GM12874 (cell line): ENCODE results near the gene PLEKHF1.

Source experiments
- TF ChIP-seq, protein P1 (sequence below): IDR thresholded peaks from 2 replicates; pipeline ENCODE4 v1.5.1; 2011; ENCODE audit warnings: low read depth, mild to moderate bottlenecking, control low read depth, low read length, moderate library complexity; ENCODE audit not compliant: insufficient read depth

Gene PLEKHF1

DNA sequence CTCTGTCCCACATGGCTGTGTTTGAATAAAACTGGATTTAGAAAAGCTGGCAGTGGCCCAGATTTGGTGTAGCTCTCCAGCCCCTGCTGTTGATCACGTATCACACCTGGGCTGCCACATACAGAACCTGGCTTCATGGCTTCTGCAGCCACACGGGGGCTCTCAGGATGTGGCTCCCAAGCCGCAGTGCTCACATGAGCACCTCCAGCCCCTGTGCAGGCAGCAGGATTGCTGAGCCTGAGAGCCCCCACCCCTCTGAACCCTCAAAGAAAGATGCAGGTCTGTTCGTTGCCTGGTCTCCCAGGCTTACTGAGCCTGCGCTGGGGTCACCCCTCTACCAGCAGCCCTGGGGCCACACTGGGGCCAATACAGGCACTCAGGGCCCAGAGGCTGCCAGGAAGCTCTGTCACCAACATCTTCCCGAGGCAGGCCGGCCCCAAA, 2.7 kb downstream of the PLEKHF1 start:
- TF ChIP-seq, protein P1, sequence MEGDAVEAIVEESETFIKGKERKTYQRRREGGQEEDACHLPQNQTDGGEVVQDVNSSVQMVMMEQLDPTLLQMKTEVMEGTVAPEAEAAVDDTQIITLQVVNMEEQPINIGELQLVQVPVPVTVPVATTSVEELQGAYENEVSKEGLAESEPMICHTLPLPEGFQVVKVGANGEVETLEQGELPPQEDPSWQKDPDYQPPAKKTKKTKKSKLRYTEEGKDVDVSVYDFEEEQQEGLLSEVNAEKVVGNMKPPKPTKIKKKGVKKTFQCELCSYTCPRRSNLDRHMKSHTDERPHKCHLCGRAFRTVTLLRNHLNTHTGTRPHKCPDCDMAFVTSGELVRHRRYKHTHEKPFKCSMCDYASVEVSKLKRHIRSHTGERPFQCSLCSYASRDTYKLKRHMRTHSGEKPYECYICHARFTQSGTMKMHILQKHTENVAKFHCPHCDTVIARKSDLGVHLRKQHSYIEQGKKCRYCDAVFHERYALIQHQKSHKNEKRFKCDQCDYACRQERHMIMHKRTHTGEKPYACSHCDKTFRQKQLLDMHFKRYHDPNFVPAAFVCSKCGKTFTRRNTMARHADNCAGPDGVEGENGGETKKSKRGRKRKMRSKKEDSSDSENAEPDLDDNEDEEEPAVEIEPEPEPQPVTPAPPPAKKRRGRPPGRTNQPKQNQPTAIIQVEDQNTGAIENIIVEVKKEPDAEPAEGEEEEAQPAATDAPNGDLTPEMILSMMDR = peak; percentile 37

DNA sequence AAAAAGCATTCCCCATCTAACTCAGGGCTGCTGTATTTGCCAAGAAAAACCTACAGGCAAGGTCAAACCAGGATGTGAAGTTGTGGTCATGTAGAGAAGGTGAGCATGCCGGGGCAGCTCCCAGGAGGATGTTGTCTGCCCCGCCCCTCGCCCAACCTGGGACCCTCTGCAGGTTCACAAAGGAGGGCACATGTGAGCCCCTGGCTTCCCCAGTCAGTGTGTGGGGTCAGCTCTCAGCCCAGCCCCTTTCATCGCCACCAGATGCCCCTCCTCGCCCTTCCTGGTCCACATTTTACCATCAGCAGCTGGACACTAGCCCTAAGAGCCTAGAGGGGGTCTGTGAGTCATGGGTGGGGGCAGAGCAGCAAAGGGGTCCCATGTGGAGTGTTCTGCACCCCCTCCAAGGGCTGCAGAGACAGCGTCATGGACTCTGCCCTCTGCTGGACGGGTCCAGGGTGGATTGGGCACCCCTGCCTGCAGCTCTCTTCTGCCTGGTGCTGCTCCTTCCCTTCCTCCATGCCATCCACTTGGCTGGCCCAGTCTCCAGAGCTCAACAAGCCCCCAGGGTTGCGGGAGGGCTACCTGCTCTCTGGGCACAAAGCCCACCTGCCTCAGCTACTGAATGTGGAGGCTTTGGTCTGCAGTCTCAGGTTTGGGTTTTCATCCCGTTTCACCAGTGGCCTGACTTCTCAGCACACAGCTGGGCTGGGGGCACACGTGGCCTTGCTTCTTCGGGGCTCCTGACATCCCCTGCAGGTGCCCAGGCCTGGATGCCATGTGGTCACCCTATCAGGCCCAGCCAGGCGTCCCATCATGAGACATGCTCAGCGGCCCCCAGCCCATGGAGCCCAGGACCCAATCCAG, 3.7 kb downstream of the PLEKHF1 start:
- TF ChIP-seq, protein P1 = peak; percentile 41

DNA sequence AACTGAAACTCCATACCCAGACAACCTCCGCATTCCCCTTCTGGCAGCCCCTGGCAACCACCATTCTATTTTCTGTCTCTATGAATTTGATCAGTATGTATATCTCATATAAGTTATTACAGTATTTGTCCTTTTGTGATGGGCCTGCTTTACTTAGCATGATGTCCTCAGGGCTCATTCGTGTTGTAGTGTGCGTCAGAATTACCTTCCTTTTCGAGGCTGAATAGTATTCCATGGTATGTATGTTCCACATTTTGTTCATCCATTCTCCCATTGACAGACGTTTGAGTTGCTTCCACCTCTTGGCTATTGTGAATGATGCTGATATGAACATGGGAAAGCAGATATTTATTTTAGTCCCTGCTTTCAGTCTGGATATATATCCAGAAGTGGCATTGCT, 5.0 kb downstream of the PLEKHF1 start:
- TF ChIP-seq, protein P1 = no peak

DNA sequence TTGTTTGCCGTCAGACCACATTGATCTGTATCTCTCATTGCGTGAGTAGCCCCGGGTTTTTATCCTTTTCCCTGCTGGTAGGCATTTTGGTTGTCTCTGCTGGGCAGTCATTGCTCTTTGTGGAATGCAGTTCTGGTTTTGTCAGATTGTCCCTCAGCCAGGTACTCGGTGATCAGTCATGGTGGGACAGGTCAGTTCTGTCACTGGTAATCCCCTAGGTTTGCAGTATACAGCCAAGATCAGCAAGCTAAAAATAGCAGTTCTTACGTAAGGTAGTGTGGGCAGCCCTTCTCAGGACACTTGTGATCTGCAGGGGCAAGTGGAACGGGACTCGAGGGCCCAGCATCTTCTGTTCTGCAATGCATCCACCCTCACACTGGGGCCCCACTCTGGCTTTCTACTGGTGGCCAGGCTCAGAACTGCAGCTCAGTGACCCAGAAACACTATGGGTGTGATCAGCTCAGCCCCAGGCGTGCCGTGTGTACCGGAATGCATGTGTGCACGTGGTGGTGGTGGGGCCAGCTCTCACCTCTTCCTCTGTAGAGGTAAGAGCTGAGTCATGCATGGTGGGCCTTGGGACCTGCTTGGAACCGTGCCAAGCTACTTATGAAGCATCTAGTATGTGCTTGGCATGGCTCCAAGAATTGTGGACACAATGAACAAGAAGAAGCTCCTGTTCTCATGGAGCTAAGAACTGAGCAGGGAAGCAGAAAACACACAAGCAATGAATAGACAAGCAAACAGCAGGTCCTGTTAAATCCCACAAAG, 6.3 kb downstream of the PLEKHF1 start:
- TF ChIP-seq, protein P1 = peak; percentile 69

DNA sequence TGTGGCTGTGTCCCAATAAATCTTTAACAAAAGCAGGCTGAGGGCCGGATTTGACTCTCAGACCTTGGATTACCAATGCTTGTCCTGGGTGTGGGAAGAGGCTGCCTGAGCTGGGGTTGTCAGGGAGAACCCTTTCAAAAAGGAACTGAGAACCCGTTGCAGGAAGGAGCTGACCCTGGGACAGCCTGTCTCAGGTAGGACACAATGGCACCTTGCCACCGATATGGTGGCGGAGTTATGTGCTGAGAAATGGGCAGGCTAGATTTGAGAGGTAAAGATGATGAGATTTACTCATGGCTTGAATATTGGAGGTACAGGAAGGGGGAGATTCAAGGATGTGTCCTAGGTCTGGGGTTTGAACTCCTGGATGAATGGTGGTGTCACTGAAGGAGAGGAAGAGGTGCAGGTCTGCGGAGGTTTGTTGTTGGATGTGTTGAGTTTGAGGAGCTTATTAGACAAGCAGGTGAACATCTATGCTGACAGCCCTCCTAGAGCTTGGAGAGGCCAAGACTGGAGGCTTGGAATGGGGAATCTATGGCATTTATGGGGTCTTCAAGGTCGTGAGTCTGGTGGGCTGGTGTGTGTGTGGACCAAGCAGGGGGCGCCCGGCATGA, 7.2 kb downstream of the PLEKHF1 start:
- TF ChIP-seq, protein P1 = no peak

DNA sequence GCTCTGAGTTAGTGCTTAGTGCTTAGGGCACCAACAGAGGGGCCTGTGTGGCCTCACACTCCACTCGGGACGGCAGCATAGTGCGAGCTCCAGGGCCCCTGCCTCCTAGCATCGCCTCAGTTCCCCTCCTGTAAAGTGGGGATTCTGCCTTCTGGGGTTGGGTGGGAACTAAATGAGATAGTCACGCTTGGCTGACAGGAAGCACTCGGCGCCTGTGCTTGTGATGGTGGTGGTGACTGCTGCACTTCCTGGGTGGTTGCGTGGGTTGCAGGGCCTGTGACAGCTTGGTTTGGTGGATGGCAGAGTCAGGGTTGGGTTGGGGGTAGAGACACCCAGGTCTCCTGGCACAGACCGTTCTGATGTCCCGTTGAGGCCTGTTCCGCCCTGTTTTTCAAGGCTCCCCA, 7.7 kb downstream of the PLEKHF1 start:
- TF ChIP-seq, protein P1 = no peak
